Astrocyte (in vitro differentiated cells and primary cell): ENCODE measurements around the gene CCDC107.

Experiments
- EZH2 ChIP-seq: IDR thresholded peaks from 2 replicates; pipeline ENCODE4 v1.6.1; 2012; ENCODE audit warnings: mild to moderate bottlenecking, low read length, inconsistent platforms; ENCODE audit not compliant: insufficient read depth
- TF ChIP-seq, protein P1 (sequence below): IDR thresholded peaks from 2 replicates; pipeline ENCODE4 v1.5.1; 2011; ENCODE audit warnings: low read depth, mild to moderate bottlenecking, inconsistent platforms, low read length, moderate library complexity; ENCODE audit not compliant: insufficient read depth

GRCh38 chr9:35618325-35618727 lies 39.8 kb upstream of the CCDC107 start, which contains the start of gene CD72:
- TF ChIP-seq, protein P1, sequence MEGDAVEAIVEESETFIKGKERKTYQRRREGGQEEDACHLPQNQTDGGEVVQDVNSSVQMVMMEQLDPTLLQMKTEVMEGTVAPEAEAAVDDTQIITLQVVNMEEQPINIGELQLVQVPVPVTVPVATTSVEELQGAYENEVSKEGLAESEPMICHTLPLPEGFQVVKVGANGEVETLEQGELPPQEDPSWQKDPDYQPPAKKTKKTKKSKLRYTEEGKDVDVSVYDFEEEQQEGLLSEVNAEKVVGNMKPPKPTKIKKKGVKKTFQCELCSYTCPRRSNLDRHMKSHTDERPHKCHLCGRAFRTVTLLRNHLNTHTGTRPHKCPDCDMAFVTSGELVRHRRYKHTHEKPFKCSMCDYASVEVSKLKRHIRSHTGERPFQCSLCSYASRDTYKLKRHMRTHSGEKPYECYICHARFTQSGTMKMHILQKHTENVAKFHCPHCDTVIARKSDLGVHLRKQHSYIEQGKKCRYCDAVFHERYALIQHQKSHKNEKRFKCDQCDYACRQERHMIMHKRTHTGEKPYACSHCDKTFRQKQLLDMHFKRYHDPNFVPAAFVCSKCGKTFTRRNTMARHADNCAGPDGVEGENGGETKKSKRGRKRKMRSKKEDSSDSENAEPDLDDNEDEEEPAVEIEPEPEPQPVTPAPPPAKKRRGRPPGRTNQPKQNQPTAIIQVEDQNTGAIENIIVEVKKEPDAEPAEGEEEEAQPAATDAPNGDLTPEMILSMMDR = no peak
- no peak for TF ChIP-seq EZH2
